Pons (tissue), 1 donor: ENCODE data around the gene ARHGAP22.

Experiments used
- DNase-seq: peaks from one replicate; pipeline ENCODE4 v3.0.0-alpha.2; 2016; ENCODE audit warnings: low spot score

ARHGAP22 gene

DNA sequence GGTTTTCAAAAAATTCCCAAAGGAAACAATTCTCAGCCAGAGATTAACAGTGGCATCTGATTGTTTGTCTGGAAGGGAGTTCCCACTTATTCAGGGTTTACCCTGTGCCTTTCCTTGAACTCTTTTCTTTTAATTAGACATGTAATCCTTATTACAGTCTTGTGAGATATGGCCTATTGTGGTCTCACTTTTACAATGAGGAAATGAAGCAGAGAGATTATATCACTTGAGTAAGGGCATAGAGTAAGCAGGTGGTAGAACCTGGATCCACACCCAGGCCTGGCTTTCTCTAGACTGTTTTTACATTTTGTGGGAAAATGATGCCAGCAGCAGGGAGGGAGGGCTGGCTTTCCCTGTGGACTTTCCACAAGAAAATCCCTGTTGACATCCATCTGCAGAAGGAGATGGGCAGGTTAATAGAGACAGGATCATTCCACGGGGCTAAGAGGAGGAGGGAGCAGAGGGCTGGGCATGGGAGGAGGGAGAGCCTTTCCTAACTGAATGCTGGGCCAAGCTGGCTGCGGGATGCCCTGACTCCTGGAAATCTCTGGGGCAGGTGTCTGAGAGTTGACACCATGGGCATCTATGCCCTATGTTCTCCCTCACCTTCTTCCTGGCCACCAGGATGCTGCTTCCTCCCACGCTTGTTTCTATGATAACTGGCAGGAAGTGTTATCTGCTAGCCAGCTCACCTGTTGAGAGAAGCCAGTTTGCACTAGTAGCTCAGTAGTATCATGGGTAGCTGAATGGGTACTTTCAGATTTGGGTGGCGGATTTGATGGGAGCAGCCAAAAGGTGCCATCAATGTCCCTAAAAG, 28.7 kb upstream of the ARHGAP22 start:
- no peak for DNase-seq

DNA sequence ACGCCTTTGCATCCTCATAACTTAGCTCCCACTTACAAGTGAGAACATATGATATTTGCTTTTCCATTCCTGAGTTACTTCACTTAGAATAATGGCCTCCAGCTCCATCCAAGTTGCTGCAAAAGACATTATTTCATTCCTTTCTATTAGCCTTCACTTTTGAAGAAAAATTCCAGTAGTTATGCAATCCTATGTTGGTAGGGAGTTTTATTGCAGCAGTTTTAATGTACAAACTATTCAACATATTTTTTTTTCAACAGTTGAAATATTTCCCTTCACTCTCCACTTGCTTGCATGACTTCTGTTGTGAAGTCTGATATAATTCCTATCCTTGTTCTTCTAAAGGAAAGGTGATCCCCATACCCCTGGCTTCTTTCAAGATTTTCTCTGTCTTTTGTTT, 27.3 kb upstream of the ARHGAP22 start:
- DNase-seq = no peak

DNA sequence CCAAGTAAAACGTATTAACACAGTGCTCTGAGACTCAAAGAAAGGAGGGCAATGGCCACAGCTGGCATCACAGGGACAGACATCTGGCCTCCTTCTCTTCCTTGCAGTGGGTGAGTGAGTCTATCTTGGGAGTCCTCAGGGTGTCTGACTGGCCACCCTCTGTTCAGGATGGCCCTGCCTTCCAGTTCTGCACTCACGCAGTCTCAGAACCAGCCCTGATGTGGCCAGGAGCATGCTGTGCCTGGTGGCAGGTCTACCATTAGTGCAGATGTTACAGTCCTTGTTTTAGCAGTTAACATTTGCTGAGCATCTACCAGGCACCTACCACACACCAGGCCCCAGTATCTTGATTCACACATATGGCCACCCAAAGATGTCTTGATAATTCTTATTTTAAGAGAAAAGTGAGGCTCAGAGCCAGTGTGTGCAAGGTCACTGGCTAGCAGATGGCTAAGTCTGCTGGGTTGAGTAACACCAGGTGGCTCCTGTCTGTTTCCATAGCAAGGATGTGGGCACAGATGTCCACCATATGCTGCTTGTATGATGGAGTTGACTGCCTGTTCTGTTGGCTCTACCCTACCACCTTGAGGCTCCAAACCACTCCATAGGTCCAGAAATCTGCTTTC, 23.2 kb upstream of the ARHGAP22 start:
- DNase-seq = no peak

DNA sequence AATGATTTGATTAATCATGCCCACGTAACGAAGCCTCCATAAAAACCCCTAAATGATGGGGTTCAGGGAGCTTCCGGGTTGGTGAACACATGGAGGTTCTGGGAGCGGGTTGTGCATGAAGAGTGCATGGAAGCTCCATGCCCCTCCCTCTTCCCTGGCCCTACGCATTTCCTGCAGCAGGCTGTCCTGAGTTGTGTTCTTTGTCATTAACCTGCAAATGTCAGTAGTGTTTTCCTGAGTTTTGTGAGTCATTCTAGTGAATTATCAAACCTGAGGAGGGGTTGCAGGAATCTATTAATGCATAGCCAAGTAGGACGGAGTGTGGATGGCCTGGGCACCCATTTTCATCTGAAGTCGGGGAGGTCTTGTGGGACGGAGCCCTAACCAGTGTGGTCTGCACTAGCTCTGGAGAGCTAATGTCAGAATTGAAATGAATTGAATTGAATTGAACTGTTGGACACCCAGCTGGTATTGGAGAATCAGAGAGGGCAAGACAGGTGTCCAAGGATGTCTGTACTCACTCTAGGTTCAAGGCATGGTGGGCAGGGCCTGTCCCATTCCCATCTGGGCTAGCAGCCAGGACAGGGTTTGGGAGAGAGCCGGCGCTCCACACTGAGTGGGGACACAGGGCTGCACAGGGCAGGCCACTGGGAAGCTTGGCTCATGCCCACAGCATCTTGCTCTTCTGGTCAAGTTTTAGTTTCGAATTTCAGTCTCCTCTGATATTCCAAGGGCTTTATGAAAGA, 22.3 kb upstream of the ARHGAP22 start:
- DNase-seq = no peak

DNA sequence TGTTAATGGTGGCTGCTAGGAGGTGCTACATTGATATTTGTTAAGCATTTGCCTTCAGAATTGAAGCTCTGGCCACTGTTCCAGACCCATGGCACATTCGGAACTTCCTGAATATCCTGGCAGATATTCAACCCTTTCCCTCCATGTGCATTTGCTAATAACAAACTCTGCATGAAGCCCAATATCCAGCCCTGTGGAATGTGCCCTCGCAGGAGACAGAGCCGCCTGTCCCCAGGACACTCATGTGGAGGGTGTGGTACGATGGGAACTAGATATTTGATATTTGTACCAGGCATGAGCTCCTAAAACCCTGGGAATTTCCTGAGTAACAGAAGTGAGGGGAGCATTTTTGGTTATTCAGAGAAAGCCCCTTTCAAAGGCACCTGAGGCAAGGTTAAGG, 21.6 kb upstream of the ARHGAP22 start:
- no peak for DNase-seq

DNA sequence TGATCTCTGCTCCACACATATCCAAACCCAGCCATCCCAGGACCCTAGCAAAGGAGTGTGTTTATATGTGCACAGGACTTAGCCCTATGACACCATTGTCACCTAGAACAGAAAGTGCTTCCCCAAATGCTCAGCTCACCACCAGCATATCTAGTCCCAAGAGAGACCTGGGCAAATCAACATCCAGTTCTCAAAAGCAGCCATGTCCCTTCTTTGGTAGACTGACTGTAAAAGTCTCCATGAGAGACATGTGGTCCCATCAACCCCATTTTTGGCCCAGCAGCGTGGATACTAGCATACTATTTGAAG, 20.9 kb upstream of the ARHGAP22 start:
- no peak for DNase-seq

DNA sequence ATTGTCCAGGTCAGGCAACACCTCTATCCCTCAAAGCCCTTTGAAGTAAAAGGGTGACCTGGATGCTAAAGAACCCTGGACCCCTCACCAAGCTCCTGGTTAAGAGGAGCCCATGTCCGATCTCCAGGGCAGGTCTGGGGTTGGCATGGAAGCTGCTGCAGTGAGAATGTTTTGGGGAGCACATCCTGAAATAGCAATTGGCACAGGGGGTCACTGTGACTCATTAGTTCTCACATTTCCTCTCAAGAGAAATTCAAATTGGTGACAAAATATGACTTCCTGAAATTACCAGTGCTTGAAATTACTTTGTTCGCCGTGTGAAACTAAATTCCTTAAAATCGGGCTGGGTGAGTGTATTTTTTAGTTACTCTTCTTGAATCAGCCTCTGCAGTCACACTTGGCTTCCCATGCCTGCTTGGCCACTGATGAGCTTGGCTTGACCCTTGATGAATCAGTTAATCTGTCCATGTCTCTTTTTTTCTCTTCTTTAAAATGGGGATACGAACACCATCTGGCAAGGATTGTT, 18.8 kb upstream of the ARHGAP22 start:
- no peak for DNase-seq

DNA sequence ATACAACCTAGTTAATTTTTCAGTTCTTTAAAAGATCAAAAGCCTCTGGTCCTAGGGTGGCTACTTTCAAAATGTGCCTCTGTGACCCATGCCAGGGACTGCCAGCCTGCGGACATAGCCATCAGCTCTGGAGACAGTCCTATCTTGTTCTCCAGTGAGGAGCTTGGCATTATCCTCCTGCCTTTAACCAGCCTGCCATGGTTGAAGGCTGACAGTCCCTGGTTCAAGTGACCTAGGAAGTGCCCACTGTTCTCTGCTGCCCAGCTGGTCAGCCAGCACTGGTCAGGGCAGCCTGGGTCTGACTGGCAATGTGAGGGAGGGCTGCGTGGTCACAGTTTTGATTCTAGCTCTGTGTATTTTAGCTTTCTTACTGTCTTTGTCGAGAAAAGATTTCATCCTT, 18.1 kb upstream of the ARHGAP22 start:
- no peak for DNase-seq

DNA sequence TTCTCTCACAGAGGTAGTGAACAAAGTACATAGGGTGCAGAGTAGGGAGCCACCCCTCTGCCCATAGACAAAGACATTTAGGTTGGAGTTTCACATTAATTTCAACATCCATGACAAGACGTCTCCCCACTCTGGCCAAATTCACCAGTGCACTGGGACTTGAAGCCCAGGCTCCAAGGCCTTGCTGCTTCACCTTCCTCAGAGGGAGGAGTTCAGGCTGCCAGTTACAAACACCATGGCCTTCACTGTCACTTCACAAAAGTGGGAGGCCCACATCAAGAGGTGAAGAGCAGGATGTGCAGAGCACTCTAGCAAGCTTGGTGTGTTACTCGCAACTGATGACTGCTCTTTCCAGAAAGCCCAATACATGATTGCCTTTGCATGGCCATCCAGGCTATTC, 15.8 kb upstream of the ARHGAP22 start:
- DNase-seq = no peak

DNA sequence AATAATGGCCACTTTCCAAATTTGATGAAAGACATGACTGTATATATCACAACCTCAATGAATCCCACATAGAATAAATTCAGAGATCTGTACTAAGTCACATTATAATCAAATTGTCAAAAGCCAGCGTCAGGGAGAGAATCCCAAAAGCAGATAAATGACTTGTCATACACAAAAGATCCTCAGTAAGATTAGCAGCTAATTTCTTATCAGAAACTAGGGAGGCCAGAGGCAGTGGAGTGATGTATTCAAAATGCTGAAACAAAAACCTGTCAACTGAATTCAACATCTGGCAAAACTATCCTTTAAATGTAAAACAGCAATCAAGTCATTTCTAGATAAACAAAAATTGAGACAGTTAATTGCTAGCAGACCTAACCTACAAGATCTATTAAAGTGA, 11.6 kb upstream of the ARHGAP22 start:
- DNase-seq = no peak

DNA sequence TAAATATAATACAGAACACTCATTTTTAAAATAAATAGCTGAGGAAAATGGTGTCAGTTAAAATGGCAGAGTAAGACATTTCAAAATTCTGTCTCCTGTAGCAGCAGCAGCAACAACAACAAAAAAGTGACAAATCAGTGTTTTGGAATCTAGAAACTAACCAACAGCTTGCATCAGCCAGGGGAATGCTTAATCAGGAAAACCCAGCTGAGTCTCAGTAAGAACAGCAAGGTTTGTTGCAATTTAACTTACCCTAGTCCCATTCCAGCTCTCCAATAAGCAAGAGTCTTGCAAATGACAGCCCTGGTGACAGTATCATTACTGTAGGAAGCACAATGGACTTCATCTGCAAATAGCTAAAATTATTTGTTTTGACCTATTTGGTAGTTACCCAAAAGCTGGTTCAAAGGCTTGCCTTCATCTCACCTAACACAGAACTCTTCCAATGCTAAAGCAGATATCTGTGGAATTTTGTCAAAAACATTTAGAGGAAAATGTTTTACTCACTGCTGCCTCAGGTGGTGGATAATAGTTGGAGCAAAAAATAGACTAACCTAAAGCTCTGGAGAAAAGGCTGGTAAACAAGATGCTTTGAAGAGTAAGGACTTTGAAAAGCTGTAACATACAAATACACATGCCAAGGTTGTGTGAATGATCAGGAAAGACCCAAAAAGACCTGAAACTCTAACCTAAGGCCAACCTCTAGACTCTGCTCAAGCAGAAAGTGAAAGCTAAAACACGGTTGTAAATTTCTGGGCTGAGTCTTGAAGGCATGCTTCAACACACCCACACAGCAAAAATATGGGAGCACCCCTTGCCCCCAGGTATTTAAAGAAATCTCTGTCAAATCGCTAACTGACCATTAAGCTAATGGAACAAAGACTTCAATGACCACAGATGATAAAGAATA, 9.9 kb upstream of the ARHGAP22 start:
- DNase-seq = no peak

DNA sequence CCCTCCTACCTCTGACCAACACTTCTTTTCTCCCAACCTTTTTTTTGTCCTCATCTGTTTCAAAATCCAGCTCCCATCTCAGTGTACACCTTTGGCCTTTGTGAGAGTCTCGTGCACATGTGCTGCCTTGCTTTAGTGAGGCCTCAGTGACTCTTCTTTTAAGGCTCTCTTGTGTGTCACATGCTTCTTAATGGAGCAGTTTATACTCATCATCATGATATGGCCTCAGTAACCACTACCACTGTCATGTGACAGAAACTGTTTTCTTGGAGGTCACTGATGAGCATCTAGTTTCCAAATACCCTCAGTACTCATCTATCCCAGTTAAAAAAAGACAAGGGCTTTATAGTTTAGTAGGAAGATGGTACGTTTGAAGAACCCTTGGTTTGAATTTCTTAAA, 8.1 kb upstream of the ARHGAP22 start:
- DNase-seq = no peak

DNA sequence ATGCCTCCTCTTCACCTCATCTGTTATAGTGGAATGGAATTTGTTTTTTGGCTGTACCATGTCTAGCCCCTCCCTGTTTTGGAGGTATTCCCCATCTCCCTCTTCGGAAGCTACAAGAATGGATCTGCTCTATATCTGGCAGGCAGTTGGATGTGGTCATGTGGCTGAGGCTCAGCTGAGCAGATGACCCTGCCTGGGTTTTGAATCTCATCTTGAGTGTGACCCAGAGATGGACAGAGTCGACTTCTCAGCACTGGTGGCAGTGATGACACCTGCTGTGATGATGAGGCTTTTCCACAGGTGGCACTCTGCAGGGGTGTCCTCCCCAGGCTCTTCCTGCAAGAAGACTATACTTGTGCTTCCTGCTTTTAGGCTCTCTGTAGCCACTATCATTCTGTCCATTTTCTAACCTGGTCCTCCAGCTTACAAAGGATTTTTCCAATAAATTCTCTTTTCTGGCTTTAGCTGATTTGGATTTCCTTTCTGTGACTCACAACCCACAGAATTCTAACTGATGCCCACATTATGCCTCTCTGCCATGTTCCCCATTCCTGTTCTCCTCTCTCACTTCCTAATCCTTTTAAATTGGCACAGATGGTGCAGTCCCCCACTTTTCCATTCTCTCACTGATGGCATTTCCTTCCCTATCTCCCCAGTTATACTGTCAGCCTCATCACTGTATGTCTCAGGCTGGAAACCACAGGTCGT, 7.5 kb upstream of the ARHGAP22 start:
- no peak for DNase-seq

DNA sequence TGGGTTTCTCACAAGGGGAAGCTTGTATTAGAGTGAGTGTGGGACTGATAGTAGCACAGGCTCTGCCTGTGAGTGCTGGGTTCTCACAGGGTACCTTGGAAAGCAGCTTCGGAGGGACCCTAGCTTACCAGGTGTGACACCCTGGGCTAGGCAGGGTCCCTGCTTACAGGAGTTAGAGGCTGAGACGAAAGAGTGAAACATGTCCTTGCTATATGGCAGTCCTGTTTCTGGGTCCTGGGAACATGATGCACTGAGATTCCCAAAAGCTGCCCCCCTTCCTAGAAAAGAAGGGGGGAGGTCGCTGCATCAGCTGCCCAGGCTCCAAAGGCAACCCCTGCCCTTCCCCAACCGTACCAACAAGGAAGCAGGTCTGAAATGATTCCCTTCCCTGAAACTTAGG, 6.3 kb upstream of the ARHGAP22 start:
- no peak for DNase-seq

DNA sequence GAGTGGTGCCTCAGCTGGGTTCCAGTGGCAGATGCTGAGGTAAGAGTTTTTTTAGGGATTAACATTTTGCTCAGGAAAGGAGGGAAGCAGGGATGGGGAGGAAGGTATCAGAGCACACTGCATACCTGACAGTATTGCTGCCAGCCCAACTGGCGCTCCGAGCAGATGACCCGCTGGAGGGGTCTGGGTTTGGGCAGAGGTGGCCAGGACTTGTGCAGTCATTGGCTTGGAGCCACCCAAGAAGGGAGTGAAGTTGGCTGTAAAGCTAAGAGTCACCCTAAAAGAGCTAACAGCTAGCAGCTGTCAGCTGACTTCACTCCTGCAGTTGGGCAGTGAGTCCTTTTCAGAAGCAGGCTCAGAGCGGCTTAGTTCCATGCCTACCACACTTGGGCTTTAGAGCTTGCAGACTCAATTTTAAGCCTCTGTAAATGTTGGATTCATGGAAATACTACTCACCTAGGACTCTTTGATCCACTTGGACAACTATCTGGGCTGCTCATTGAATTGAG, 5.8 kb upstream of the ARHGAP22 start:
- DNase-seq = no peak

DNA sequence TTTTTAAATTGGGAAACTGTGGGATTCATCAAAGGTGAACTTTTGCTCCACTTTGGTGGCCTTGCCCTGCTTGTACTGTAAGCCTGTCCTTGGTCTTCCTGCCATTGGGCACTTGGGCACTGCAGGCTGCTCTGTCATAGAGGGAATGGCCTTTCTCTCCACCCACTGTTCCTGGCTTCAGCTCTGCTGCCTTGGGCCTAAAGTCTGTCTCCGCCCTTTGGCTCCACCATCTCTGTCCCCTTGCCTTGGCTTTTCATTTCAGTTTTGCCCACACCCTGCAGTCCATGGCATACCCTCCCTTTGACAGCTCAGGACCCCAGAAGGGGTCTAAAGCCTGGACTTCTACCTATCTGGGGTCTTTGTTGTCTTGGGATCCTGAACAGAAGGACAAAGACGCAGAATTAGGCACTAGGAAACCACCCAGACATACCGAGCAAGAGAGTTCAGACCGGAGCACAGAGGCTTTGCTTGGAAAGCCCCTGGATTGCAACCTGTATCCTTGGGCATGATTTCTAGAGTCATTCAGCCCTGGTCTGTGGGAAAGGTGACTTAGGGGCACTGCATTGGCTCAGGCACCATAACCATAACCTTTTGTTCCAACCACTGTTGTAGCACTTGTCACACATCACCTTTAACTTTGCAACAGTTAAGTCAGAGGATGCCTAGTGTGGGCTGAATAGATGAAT, 5.2 kb upstream of the ARHGAP22 start:
- no peak for DNase-seq

DNA sequence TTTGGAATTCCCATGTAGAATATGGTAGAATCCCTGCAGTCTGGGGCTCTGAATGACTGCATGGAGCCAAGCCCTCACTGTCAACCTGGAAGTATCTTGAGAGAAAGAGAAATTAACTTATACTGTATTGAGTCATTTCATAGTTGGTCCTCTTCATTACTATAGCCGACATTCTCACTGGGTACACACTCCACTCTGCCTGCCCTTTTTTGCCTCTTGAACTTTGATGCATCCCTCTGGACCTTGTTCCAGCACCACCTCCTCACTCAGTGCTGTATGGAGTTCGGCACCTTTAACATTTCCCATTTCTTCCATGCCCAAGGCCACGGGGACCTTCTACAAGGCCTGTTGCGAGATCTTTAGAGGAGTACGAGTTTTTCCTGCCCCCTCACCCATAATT, 4.6 kb upstream of the ARHGAP22 start:
- no peak for DNase-seq

DNA sequence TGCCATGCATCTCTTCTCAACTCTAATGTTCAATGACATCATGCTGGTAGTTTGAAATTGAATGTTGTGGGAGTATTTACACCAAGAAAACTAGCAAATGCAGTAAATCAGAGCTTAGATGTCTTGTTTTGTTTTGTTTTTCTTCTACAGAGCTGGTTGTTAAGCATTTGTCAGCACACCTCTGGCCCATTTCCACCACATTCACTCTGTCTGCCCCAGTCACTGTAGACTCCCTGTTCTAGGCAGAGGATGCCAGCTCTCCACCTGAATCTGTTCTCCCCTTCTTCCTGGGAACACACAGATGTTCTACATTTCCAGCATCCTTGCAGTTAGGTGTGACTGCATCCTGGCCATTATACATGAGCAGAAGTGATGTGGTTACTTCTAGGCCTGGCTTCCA, 4.1 kb upstream of the ARHGAP22 start:
- no peak for DNase-seq

DNA sequence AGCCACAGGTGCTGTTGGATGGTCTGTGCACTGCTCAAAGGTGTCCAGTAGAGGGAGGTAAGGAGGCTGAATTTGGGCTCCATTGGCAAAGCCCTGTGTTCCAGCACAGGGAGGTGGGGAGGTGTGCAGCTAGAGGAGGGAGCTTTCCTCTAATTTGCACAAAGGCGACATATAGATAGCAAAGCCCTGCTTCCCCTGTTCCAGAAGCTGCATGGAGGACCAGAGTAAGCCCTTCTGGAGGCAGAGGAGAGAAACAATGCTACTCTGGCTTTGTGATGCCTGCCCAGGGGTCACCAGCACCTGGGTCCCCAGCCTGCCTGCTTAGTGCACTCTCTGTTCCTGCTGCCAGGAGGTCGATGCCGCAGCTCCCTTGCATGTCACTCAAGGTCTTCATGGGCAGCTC, 3.4 kb upstream of the ARHGAP22 start:
- DNase-seq = peak; percentile 53
